Transverse colon (tissue), 4 donors: Measurements from ENCODE around the gene C2CD2L. TPM values are rescaled to one million over a fixed set of nuclear protein-coding genes. Genes with fewer than 3 reads are reported as not detected.

Experiments
- DNase-seq: peaks from one replicate; pipeline ENCODE4 v3.0.0-alpha.2; 2019
- H3K27ac ChIP-seq, 4 donors: fragments of 200-600 bp; sonication (generic); 2 replicates each; pipeline ENCODE4 v1.5.1; 2016 to 2018; ENCODE audit warnings: inconsistent platforms in 4 of 4
- H3K27me3 ChIP-seq: fragments of 200-600 bp; sonication (generic); 2 replicates; pipeline ENCODE4 v1.5.1; 2017; ENCODE audit warnings: inconsistent platforms
- H3K36me3 ChIP-seq, 4 donors: fragments of 200-600 bp; sonication (generic); 2 replicates each; pipeline ENCODE4 v1.5.1; 2017 to 2019; ENCODE audit warnings: inconsistent platforms in 4 of 4
- H3K4me1 ChIP-seq, 4 donors: fragments of 200-600 bp; sonication (generic); 2 replicates each; pipeline ENCODE4 v1.5.1; 2017 to 2020; ENCODE audit warnings: inconsistent platforms in 4 of 4
- H3K4me3 ChIP-seq, 4 donors: fragments of 200-600 bp; sonication (generic); 1 replicate in 1 of 4; 2 replicates in 3 of 4; pipeline versions ENCODE4 v1.5.1 to v1.6.1; 2017 to 2019; ENCODE audit warnings: inconsistent platforms in 4 of 4
- H3K9me3 ChIP-seq, 2 donors: fragments of 200-600 bp; sonication (generic); 2 replicates each; pipeline ENCODE4 v1.5.1; 2017 to 2019; ENCODE audit warnings: inconsistent platforms in 2 of 2
- CTCF ChIP-seq, 5 experiments: fragments of 200-600 bp in 3 of 5; fragments of 450-650 bp in 2 of 5; sonication (generic) in 3 of 5; IDR thresholded peaks; 1 replicate in 2 of 5; 2 replicates in 3 of 5; pipeline ENCODE4 v1.5.1; 2016 to 2017; ENCODE audit warnings: antibody characterized with exemption in 5 of 5, inconsistent platforms in 3 of 5, mild to moderate bottlenecking in 2 of 5, moderate library complexity in 1 of 5
- EP300 ChIP-seq: sonication (generic); formaldehyde crosslinking; IDR thresholded peaks from one replicate; pipeline ENCODE4 v1.6.1; 2017; ENCODE audit warnings: antibody characterized with exemption, low read depth
- POLR2A ChIP-seq: fragments of 450-650 bp; IDR thresholded peaks from one replicate; pipeline ENCODE4 v1.6.1; 2016; ENCODE audit warnings: antibody characterized with exemption, mild to moderate bottlenecking, moderate library complexity
- POLR2AphosphoS5 ChIP-seq, 3 donors: sonication (generic); formaldehyde crosslinking; IDR thresholded peaks; one replicate each; pipeline ENCODE4 v1.6.1; 2016; ENCODE audit warnings: antibody characterized with exemption in 3 of 3
- WGBS, 2 donors: methylation state at CpG; one replicate each; pipeline ENCODE4 v1.1.5; 2018; ENCODE audit warnings: low coverage in 1 of 2; 5-methylcytosine and 5-hydroxymethylcytosine counted together
- in situ Hi-C, 4 donors: fragments of 200-750 bp; cut with MboI; loops; one replicate each; pipeline versions ENCODE4 v1.15.0 to v1.15.1; 2017; ENCODE audit warnings: low sequenced_read_pairs in 3 of 4, low pct_ligation_motif_present in 1 of 4, low pct_unique_long_range_greater_than_20kb in 1 of 4
- intact Hi-C: fragments of 100-400 bp; cut with DNase I; formaldehyde crosslinking; loops from one replicate; pipeline ENCODE4 v1.15.1; 2023; ENCODE audit warnings: low total_unique reads
- total RNA-seq, 4 donors: library from RNA; depleted of rRNA; stranded (reverse); fragments of >200 nt; gene quantifications; one replicate each; pipeline ENCODE4 v1.1.0, GENCODE V29; 2016

C2CD2L gene
- total RNA-seq, 4 donors from 2014 or later: 11.5 to 56.9 (median 32.7) TPM

- WGBS, 2 donors: 32% methylated on average over 6 of the region's 6 CpGs; no CpG with 5 or more reads in 1 of the 2 donors
- H3K4me3 ChIP-seq: no peak overlapping the region
- H3K27ac ChIP-seq: peak overlapping the region in 3 of 4 donors; percentile 91 to 96 (median 95)
- peak; percentile 50 for DNase-seq
- intact Hi-C loops: no loop called here
- H3K36me3 ChIP-seq: no peaks in the 10 kb centered on the region
- H3K27me3 ChIP-seq: no peaks in the 10 kb centered on the region
- in situ Hi-C loops: no loop called here
- no peaks in the 10 kb centered on the region for H3K9me3 ChIP-seq
- peaks cover 0 to 12% (median 6%) of the 10 kb centered on the region in 4 donors for H3K4me1 ChIP-seq
- TF ChIP-seq CTCF (IDR thresholded peaks at IDR 0.05): no peak
- no peak for TF ChIP-seq POLR2A
- no peak for TF ChIP-seq EP300
- TF ChIP-seq POLR2AphosphoS5 (IDR thresholded peaks at IDR 0.05): no peak
These were observed 60.8 kb downstream of the C2CD2L start for GRCh38 chr11:119167933-119168332.

Other genes starting within 250 kb of the C2CD2L start
- 1 to 10 TPM in 2 of 4 donors, not detected in 2; 2.5 to 4.1 TPM for gene CXCR5, start 223.5 kb upstream of the C2CD2L start, total RNA-seq
- 10 to 100 TPM; 15.9 to 23.9 (median 18.5) TPM for gene BCL9L, start 181.4 kb upstream of the C2CD2L start, total RNA-seq
- not detected for gene UPK2, start 151.0 kb upstream of the C2CD2L start, total RNA-seq
- gene FOXR1, start 135.6 kb upstream of the C2CD2L start, total RNA-seq: not detected
- gene CENATAC, start 109.2 kb upstream of the C2CD2L start, total RNA-seq: 10 to 100 TPM; 46.1 to 94.3 (median 82.2) TPM
- 1,000 to 10,000 TPM in 1 of 4 donors, 100 to 1,000 TPM in 3; 220 to 1,105 (median 540) TPM for gene RPS25, start 89.0 kb upstream of the C2CD2L start, total RNA-seq
- gene TRAPPC4, start 88.6 kb upstream of the C2CD2L start, total RNA-seq: 100 to 1,000 TPM in 1 of 4 donors, 10 to 100 TPM in 3; 37.4 to 105 (median 74.8) TPM
- gene SLC37A4, start 76.5 kb upstream of the C2CD2L start, total RNA-seq: 10 to 100 TPM; 34.0 to 88.3 (median 81.2) TPM
- gene HYOU1, start 50.1 kb upstream of the C2CD2L start, total RNA-seq: 100 to 1,000 TPM in 1 of 4 donors, 10 to 100 TPM in 3; 46.4 to 131 (median 61.0) TPM
- gene VPS11, start 39.5 kb upstream of the C2CD2L start, total RNA-seq: 100 to 1,000 TPM in 1 of 4 donors, 10 to 100 TPM in 3; 19.8 to 122 (median 31.2) TPM
- gene HMBS, start 22.5 kb upstream of the C2CD2L start, total RNA-seq: 100 to 1,000 TPM in 1 of 4 donors, 10 to 100 TPM in 2, not detected in 1; 10.8 to 353 (median 21.3) TPM
- 10 to 100 TPM in 3 of 4 donors, 1 to 10 TPM in 1; 4.5 to 63.9 (median 26.3) TPM for gene DPAGT1, start 5.5 kb upstream of the C2CD2L start, total RNA-seq
- 10 to 100 TPM; 20.7 to 63.6 (median 48.2) TPM for gene HINFP, start 14.2 kb downstream of the C2CD2L start, total RNA-seq
- under 1 TPM in 1 of 4 donors, not detected in 3; 0.14 TPM for gene ABCG4, start 41.7 kb downstream of the C2CD2L start, total RNA-seq
- 10 to 100 TPM; 16.4 to 30.1 (median 18.2) TPM for gene NLRX1, start 61.4 kb downstream of the C2CD2L start, total RNA-seq
- 100 to 1,000 TPM in 2 of 4 donors, 10 to 100 TPM in 2; 75.2 to 248 (median 111) TPM for gene NHERF4, start 78.1 kb downstream of the C2CD2L start, total RNA-seq
- gene CBL, start 99.0 kb downstream of the C2CD2L start, total RNA-seq: 10 to 100 TPM in 3 of 4 donors, 1 to 10 TPM in 1; 6.8 to 18.7 (median 12.4) TPM
- 100 to 1,000 TPM in 3 of 4 donors, 10 to 100 TPM in 1; 87.4 to 466 (median 150) TPM for gene MCAM, start 209.8 kb downstream of the C2CD2L start, total RNA-seq
- gene RNF26, start 227.2 kb downstream of the C2CD2L start, total RNA-seq: 10 to 100 TPM; 10.0 to 27.3 (median 13.9) TPM
- gene C1QTNF5, start 233.5 kb downstream of the C2CD2L start, total RNA-seq: 10 to 100 TPM in 2 of 4 donors, 1 to 10 TPM in 2; 7.6 to 20.5 (median 11.4) TPM
- under 1 TPM in 1 of 4 donors, not detected in 3; 0.32 TPM for gene MFRP, start 239.4 kb downstream of the C2CD2L start, total RNA-seq